HG03159 (cell line): ENCODE measurements around the gene ZFP3.
"Not testable (repeated sequence)": the region's sequence is repeated elsewhere in the genome, so short reads cannot be mapped to it uniquely, and the experiment has no call there.

Experiments
- ATAC-seq: cut with Tn5 transposase; IDR thresholded peaks from one replicate; pipeline ENCODE4 v1.9.1; 2021; ENCODE audit warnings: mild to moderate bottlenecking, moderate library complexity; ENCODE audit not compliant: unreplicated experiment

The ZFP3 gene

DNA sequence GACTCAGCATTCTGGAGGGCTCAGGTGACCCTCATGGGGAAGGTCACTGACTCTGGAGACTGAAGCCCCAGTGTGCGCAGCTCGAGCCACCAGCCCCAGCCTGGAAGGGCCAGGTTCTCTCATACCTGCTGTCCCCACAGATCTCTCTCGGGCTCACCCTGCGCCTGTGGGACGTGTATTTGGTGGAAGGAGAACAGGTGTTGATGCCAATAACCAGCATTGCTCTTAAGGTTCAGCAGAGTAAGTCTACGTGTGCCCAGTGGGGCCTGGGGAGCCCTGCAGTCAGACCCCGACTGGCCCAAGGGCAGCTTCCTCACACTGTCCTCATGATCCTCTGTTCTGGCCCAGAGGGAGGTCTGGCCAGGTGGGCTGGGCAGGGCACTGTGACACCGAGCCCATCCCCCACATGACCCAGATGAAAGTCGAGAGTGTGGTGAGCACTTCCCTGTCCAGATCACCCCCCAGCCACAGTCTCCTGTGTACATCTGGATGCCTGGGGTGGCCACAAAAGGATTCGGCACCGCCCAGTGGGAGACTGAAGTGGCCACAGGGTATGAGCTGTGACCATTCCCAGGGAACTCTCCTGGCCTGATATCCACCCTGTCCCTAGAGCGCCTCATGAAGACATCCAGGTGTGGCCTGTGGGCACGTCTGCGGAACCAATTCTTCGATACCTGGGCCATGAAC, 59.4 kb downstream of the ZFP3 start:
- ATAC-seq = not testable (repeated sequence)

- not testable (repeated sequence) for ATAC-seq
Measured at GRCh38 chr17:5138198-5138544, 59.9 kb downstream of the ZFP3 start.

GRCh38 chr17:5138616-5139457, 60.6 kb downstream of the ZFP3 start:
- no peak for ATAC-seq

DNA sequence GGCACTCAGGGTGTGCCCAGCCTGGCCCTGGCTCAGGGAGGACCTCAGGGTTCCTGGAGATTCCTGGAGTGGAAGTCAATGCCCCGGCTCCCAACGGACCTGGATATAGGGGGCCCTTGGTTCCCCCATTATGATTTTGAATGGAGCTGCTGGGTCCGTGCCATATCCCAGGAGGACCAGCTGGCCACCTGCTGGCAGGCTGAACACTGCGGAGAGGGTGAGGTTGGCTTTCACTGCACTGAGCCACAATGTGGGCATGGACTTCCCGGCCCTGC, 61.1 kb downstream of the ZFP3 start:
- no peak for ATAC-seq

DNA sequence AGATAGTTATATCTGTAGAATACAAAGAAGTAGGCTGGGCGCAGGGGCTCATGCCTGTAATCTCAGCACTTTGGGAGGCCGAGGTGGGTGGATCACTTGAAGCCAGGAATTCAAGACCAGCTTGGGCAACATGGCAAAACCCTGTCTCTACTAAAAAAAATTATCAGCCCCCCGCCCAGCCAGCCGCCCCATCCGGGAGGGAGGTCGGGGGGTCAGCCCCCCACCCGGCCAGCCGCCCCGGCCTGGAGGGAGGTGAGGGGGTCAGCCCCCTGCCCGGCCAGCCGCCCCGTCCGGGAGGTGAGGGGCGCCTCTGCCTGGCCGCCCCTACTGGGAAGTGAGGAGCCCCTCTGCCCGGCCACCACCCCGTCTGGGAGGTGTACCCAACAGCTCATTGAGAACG, 64.6 kb downstream of the ZFP3 start:
- not testable (repeated sequence) for ATAC-seq
